Breast epithelium (tissue), 3 donors: Measurements from ENCODE around the gene FTO.

ENCODE experiments used
- CTCF ChIP-seq, 3 donors: fragments of 450-650 bp; IDR thresholded peaks; one replicate each; pipeline ENCODE4 v1.5.1; 2016 to 2017; ENCODE audit warnings: antibody characterized with exemption in 3 of 3, mild to moderate bottlenecking in 3 of 3, moderate library complexity in 3 of 3
- POLR2A ChIP-seq: fragments of 450-650 bp; IDR thresholded peaks from one replicate; pipeline ENCODE4 v1.6.1; 2016; ENCODE audit warnings: antibody characterized with exemption, mild to moderate bottlenecking, moderate library complexity

- TF ChIP-seq CTCF (IDR thresholded peaks at IDR 0.05) (no peak), POLR2A (no peak)
Observed at GRCh38 chr16:53737552-53737951, 33.6 kb downstream of the FTO start.
